GM19397 (cell line): Measurements from ENCODE around the gene PRR30.

ENCODE experiments used
- ATAC-seq: cut with Tn5 transposase; IDR thresholded peaks from one replicate; pipeline ENCODE4 v1.9.1; 2021; ENCODE audit warnings: mild to moderate bottlenecking, moderate library complexity; ENCODE audit not compliant: unreplicated experiment

PRR30 gene

GRCh38 chr2:27100036-27100435, 39.2 kb downstream of the PRR30 start:
- ATAC-seq, result no peak

- no peak for ATAC-seq
These were observed 39.8 kb downstream of the PRR30 start for GRCh38 chr2:27099334-27099955.

- ATAC-seq, result no peak
These were observed 41.9 kb downstream of the PRR30 start for GRCh38 chr2:27097341-27097740.

- no peak for ATAC-seq
These were observed 42.4 kb downstream of the PRR30 start for GRCh38 chr2:27096748-27097297.

GRCh38 chr2:27095745-27096651, 43.2 kb downstream of the PRR30 start:
- ATAC-seq, result no peak

- ATAC-seq, result no peak
These were observed 43.8 kb downstream of the PRR30 start for GRCh38 chr2:27095427-27095744.

- ATAC-seq, result no peak
These were observed 44.7 kb downstream of the PRR30 start for GRCh38 chr2:27094353-27094984.

GRCh38 chr2:27093430-27094352, 45.5 kb downstream of the PRR30 start:
- ATAC-seq, result no peak

- ATAC-seq, result no peak
These were observed 46.3 kb downstream of the PRR30 start for GRCh38 chr2:27092696-27093429.

- no peak for ATAC-seq
These were observed 47.2 kb downstream of the PRR30 start for GRCh38 chr2:27091746-27092695.

- no peak for ATAC-seq
These were observed 49.9 kb downstream of the PRR30 start for GRCh38 chr2:27089111-27089954.

GRCh38 chr2:27088634-27089033, 50.6 kb downstream of the PRR30 start:
- ATAC-seq, result no peak

GRCh38 chr2:27087823-27088410, 51.3 kb downstream of the PRR30 start:
- no peak for ATAC-seq
